Activated naive CD8-positive, alpha-beta T cell treated with anti-CD3 and anti-CD28 coated beads, Interleukin-2, amount 50 U/mL, for 24 hours (primary cell): ENCODE data around the gene CNIH3.
"Not testable (repeated sequence)": the region's sequence is repeated elsewhere in the genome, so short reads cannot be mapped to it uniquely, and the experiment has no call there.

Experiments used
- ATAC-seq: fragments of 150-1000 bp; cut with Tn5 transposase; one replicate; pipeline ENCODE4 v1.10.0; 2021
- DNase-seq: peaks from one replicate; pipeline ENCODE4 v3.0.0; 2021
- H3K27ac Mint-ChIP-seq: one replicate; pipeline ENCODE4 v1.8.0; 2021; ENCODE audit warnings: mild to moderate bottlenecking, mixed read lengths
- H3K27me3 Mint-ChIP-seq: one replicate; pipeline ENCODE4 v1.8.0; 2021; ENCODE audit warnings: mixed read lengths
- H3K36me3 Mint-ChIP-seq: one replicate; pipeline ENCODE4 v1.8.0; 2021; ENCODE audit warnings: low read depth, mixed read lengths
- H3K4me1 Mint-ChIP-seq: one replicate; pipeline ENCODE4 v1.8.0; 2021; ENCODE audit warnings: mixed read lengths
- H3K4me3 Mint-ChIP-seq: one replicate; pipeline ENCODE4 v1.8.0; 2021; ENCODE audit warnings: mild to moderate bottlenecking, moderate library complexity, mixed read lengths
- H3K9me3 Mint-ChIP-seq: one replicate; pipeline ENCODE4 v1.8.0; 2021; ENCODE audit warnings: mixed read lengths

CNIH3 gene

DNA sequence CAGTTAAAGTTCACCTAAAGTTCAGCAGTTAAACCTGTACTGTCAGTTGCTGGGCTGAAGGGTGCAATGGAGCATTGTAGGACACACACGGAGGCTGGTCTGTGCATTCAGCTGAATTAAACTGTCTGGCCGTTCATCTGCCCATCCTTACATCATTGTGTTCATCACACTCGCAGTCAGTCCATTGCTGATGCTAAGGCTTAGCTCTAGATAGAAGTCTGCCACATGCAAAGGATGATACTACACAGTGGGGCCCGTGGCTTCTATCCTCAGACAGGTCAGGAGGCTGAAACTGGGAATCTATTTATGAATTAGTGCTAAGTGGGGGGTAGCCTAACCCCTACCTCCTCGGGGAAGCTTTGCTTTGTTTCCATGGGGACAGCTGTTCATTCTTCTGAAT lies 60.4 kb downstream of the CNIH3 start:
- DNase-seq (no peak), ATAC-seq (no peak)
- Mint-ChIP-seq H3K27me3 (no peaks in the 10 kb centered on the region), H3K36me3 (no peaks in the 10 kb centered on the region), H3K4me1 (no peaks in the 10 kb centered on the region), H3K9me3 (no peaks in the 10 kb centered on the region), H3K27ac (no peak overlapping the region), H3K4me3 (no peak overlapping the region)

DNA sequence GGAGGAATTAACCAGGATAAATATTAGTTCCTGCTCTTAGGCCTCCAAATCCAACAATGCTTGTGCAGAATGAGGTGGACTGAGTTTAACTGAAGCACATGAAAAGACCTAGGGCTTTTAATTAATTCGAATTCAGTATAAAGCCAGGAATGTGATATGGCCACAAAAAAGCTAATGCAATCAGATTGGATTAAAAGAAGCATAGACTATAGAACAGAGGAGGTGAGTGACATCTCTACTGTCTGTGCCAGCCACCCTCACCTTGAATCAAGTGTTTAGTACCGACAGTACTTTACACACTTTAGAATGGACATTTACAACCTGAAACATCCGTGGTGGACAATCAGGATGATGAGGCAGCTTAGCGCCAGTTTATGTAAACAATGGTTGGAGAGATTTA lies 62.1 kb downstream of the CNIH3 start:
- ATAC-seq (no peak), DNase-seq (no peak)
- no peaks in the 10 kb centered on the region for H3K4me1 Mint-ChIP-seq
- no peak overlapping the region for H3K4me3 Mint-ChIP-seq
- H3K36me3 Mint-ChIP-seq, result no peaks in the 10 kb centered on the region
- H3K27ac Mint-ChIP-seq, result no peak overlapping the region
- H3K27me3 Mint-ChIP-seq, result no peaks in the 10 kb centered on the region
- H3K9me3 Mint-ChIP-seq, result no peaks in the 10 kb centered on the region

DNA sequence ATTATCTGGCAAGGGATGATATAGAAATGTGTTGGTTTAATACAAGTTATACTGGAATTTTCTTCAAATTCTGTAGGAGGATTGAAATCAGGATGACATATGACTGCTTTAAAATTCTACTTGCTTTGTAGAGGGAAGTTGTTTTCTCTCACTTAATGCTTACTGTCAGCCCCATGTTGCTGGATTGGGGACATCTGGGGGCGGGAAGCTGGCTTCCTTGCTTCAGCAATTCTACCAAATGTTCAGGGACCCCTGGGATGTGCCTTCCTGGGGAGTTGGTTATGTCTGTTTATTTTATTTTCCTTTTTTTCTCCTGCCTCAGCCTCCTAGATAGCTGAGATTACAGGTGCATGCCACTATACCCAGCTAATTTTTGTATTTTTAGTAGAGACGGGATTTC lies 63.5 kb downstream of the CNIH3 start:
- DNase-seq (no peak), ATAC-seq (no peak)
- no peaks in the 10 kb centered on the region for H3K36me3 Mint-ChIP-seq
- no peaks in the 10 kb centered on the region for H3K4me1 Mint-ChIP-seq
- no peak overlapping the region for H3K4me3 Mint-ChIP-seq
- H3K9me3 Mint-ChIP-seq, result no peaks in the 10 kb centered on the region
- no peak overlapping the region for H3K27ac Mint-ChIP-seq
- H3K27me3 Mint-ChIP-seq, result no peaks in the 10 kb centered on the region

DNA sequence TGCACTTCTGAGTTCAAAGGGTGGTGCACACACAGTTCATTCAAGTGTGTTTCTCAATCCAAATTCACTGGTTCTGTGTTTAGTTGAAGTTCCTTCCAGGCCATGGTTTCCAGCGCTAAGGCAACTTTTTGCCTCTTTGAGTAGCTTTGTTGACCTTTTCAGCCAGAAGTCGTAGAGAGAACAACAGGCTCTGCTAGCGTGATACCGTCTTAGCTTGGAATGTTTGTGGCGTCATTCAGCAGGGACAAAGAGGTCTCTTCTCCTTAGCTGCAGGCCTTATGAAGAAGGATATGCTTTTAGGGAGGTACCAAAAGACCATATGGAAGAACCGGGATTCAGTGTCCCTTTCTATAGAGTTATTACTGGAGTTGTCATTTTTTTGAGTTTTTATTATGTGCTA lies 65.7 kb downstream of the CNIH3 start:
- Mint-ChIP-seq H3K4me1 (no peaks in the 10 kb centered on the region), H3K9me3 (no peaks in the 10 kb centered on the region), H3K27ac (no peak overlapping the region), H3K27me3 (no peaks in the 10 kb centered on the region), H3K36me3 (no peaks in the 10 kb centered on the region), H3K4me3 (no peak overlapping the region)
- DNase-seq (no peak), ATAC-seq (no peak)

DNA sequence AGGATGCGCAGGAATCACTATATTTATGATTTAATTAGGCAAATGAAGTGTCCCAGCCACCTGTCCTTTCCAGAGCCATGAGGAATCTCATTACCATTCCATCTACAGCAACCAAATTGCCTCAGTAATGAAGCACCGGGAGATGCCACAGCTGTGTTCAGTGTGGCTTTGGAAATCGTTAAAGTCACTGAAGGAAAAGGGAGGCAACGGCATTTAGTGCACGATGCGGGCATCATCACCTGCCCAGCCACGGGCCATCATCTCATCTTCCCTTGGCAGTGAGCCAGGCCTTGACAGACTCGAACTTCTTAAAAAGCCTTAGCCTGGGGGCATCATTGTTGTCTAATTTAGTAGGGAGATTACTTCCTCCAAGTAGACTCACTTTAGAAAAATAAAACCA lies 67.8 kb downstream of the CNIH3 start:
- Mint-ChIP-seq H3K9me3 (no peaks in the 10 kb centered on the region), H3K4me3 (no peak overlapping the region), H3K27ac (no peak overlapping the region), H3K27me3 (no peaks in the 10 kb centered on the region), H3K4me1 (no peaks in the 10 kb centered on the region), H3K36me3 (no peaks in the 10 kb centered on the region)
- DNase-seq, result no peak
- no peak for ATAC-seq

- no peaks in the 10 kb centered on the region for H3K27me3 Mint-ChIP-seq
These were observed 68.9 kb downstream of the CNIH3 start for GRCh38 chr1:224684979-224685425.

GRCh38 chr1:224686140-224686539 lies 70.0 kb downstream of the CNIH3 start:
- not testable (repeated sequence) for H3K4me3 Mint-ChIP-seq

More at GRCh38 chr1:224684979-224685425, 68.9 kb downstream of the CNIH3 start:
- ATAC-seq (no peak), DNase-seq (no peak)
- no peak overlapping the region for H3K4me3 Mint-ChIP-seq
- H3K27ac Mint-ChIP-seq, result no peak overlapping the region
- H3K36me3 Mint-ChIP-seq, result no peaks in the 10 kb centered on the region
- no peaks in the 10 kb centered on the region for H3K9me3 Mint-ChIP-seq
- H3K4me1 Mint-ChIP-seq, result no peaks in the 10 kb centered on the region

GRCh38 chr1:224687465-224687864 lies 71.3 kb downstream of the CNIH3 start:
- no peaks in the 10 kb centered on the region for H3K4me1 Mint-ChIP-seq
- ATAC-seq (no peak), DNase-seq (no peak)
- no peak overlapping the region for H3K27ac Mint-ChIP-seq
- H3K27me3 Mint-ChIP-seq, result no peaks in the 10 kb centered on the region
- no peaks in the 10 kb centered on the region for H3K9me3 Mint-ChIP-seq
- H3K36me3 Mint-ChIP-seq, result no peaks in the 10 kb centered on the region
- no peak overlapping the region for H3K4me3 Mint-ChIP-seq

More at GRCh38 chr1:224686140-224686539, 70.0 kb downstream of the CNIH3 start:
- H3K27me3 Mint-ChIP-seq, H3K36me3 Mint-ChIP-seq, ATAC-seq, H3K27ac Mint-ChIP-seq, H3K9me3 Mint-ChIP-seq, H3K4me1 Mint-ChIP-seq, DNase-seq: not testable (repeated sequence)

- Mint-ChIP-seq H3K27me3 (peaks cover 1% of the 10 kb centered on the region), H3K4me1 (no peaks in the 10 kb centered on the region), H3K9me3 (no peaks in the 10 kb centered on the region), H3K27ac (no peak overlapping the region), H3K36me3 (no peaks in the 10 kb centered on the region), H3K4me3 (no peak overlapping the region)
- DNase-seq (no peak), ATAC-seq (no peak)
These were observed 73.3 kb downstream of the CNIH3 start for GRCh38 chr1:224689374-224689773.

DNA sequence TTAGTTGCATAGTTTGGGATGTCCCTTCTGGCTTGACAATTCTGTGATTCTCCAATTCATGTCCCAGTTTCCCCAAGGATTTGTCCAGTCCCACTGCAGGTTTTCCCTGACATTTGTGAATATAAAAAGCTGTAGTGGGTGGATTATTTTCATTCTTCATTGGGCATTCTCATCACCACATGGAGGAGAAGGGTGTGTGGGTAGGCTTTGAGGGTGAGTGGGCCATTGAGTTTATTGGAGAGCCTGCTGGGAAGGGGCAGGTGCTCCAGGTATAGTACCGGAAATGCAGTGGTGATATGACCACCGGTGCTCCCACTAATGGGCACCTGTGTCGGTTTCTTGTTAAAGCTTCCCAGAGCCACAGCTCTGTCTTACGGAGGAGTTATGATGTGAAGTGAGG lies 74.5 kb downstream of the CNIH3 start:
- Mint-ChIP-seq H3K36me3 (no peaks in the 10 kb centered on the region), H3K9me3 (no peaks in the 10 kb centered on the region), H3K27me3 (peaks cover 1% of the 10 kb centered on the region), H3K27ac (no peak overlapping the region), H3K4me3 (no peak overlapping the region), H3K4me1 (no peaks in the 10 kb centered on the region)
- DNase-seq, result no peak
- no peak for ATAC-seq

DNA sequence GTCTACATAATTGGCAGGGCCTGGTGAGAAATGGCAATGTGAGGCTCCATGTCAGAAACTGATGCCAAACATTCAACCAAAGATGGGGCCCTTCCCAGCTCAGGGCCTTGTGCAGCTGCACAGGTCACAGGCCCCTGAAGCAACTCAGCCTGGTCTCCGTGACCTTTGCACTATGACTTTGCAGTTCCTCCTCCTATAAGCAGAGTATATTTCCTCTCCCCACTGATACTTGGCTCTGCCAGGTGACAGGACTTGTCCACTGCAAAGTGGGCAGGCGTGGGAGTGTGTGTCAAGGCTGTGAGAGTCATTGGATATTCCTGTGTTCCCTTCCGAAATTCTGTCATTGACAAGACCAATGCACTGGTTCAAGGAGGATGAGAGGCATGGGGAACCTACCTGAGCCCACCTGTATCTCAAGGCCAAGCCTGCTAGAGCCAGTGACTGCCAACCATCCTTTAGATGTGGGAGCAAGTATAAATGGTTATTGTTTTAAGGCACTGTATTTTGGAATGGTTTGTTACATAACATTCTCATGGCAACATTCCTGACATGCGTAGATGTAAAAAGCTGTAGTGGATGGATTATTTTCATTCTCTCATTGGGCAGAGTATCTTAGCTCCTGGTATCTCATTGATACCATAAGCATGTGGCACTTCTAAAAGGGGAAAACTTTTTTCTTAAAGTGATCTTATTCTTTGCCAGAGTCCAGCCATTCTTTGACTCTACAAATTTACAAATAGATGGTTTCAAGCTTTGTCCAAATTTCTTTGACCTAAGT lies 75.2 kb downstream of the CNIH3 start:
- Mint-ChIP-seq H3K27me3 (peaks cover 1% of the 10 kb centered on the region), H3K27ac (no peak overlapping the region), H3K4me1 (no peaks in the 10 kb centered on the region), H3K9me3 (no peaks in the 10 kb centered on the region), H3K36me3 (no peaks in the 10 kb centered on the region), H3K4me3 (no peak overlapping the region)
- ATAC-seq, result no peak
- no peak for DNase-seq

GRCh38 chr1:224694969-224695368 lies 78.9 kb downstream of the CNIH3 start:
- Mint-ChIP-seq H3K4me1 (no peaks in the 10 kb centered on the region), H3K4me3 (no peak overlapping the region), H3K27me3 (peaks cover 1% of the 10 kb centered on the region), H3K27ac (no peak overlapping the region), H3K36me3 (no peaks in the 10 kb centered on the region), H3K9me3 (no peaks in the 10 kb centered on the region)
- DNase-seq, result no peak
- no peak for ATAC-seq

GRCh38 chr1:224696021-224696420 lies 79.9 kb downstream of the CNIH3 start:
- ATAC-seq, result no peak
- H3K27ac Mint-ChIP-seq, result no peak overlapping the region
- H3K36me3 Mint-ChIP-seq, result no peaks in the 10 kb centered on the region
- DNase-seq, result no peak
- H3K4me1 Mint-ChIP-seq, result no peaks in the 10 kb centered on the region
- H3K27me3 Mint-ChIP-seq, result peaks cover 1% of the 10 kb centered on the region
- H3K4me3 Mint-ChIP-seq, result no peak overlapping the region
- no peaks in the 10 kb centered on the region for H3K9me3 Mint-ChIP-seq

- H3K4me3 Mint-ChIP-seq, result no peak overlapping the region
- H3K4me1 Mint-ChIP-seq, result no peaks in the 10 kb centered on the region
- H3K27ac Mint-ChIP-seq, result no peak overlapping the region
- no peaks in the 10 kb centered on the region for H3K9me3 Mint-ChIP-seq
- ATAC-seq, result no peak
- no peaks in the 10 kb centered on the region for H3K36me3 Mint-ChIP-seq
- DNase-seq, result no peak
- peaks cover 1% of the 10 kb centered on the region for H3K27me3 Mint-ChIP-seq
These were observed 81.0 kb downstream of the CNIH3 start for GRCh38 chr1:224696891-224697765.

- peaks cover under 1% of the 10 kb centered on the region for H3K27me3 Mint-ChIP-seq
- no peak overlapping the region for H3K4me3 Mint-ChIP-seq
- no peaks in the 10 kb centered on the region for H3K36me3 Mint-ChIP-seq
- H3K27ac Mint-ChIP-seq, result no peak overlapping the region
- ATAC-seq (no peak), DNase-seq (no peak)
- no peaks in the 10 kb centered on the region for H3K4me1 Mint-ChIP-seq
- H3K9me3 Mint-ChIP-seq, result no peaks in the 10 kb centered on the region
These were observed 81.9 kb downstream of the CNIH3 start for GRCh38 chr1:224698015-224698451.
